Measurements from ENCODE around the gene ZNF438. TPM values are rescaled to one million over a fixed set of nuclear protein-coding genes. Genes with fewer than 3 reads are reported as not detected.

The ZNF438 gene
- total RNA-seq, 1 experiment from 2014 or later = 0.83 TPM

DNA sequence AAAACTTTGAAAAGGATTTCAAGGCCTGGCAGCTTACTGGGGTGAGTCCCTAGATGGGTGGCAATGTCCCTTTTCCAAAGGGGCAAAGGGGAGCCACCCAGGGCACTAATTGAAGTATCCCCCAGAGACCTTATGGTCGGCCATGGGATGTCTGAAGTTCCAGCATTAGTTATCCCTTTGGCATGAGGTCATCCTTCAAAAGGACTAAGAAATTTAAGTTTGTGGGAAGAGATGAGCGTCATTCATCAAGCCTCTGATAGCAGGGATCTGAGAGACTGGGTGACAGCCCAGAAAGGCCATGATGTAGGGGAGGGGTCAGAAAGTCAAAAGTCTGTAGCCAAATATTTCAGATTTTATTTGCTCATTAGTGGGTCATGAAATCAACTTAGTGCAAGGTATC, 195.3 kb downstream of the ZNF438 start:
- H2BK5ac ChIP-seq (ENCODE audit: insufficient read length, low read length) = no peak overlapping the region
- TF ChIP-seq, protein P1, sequence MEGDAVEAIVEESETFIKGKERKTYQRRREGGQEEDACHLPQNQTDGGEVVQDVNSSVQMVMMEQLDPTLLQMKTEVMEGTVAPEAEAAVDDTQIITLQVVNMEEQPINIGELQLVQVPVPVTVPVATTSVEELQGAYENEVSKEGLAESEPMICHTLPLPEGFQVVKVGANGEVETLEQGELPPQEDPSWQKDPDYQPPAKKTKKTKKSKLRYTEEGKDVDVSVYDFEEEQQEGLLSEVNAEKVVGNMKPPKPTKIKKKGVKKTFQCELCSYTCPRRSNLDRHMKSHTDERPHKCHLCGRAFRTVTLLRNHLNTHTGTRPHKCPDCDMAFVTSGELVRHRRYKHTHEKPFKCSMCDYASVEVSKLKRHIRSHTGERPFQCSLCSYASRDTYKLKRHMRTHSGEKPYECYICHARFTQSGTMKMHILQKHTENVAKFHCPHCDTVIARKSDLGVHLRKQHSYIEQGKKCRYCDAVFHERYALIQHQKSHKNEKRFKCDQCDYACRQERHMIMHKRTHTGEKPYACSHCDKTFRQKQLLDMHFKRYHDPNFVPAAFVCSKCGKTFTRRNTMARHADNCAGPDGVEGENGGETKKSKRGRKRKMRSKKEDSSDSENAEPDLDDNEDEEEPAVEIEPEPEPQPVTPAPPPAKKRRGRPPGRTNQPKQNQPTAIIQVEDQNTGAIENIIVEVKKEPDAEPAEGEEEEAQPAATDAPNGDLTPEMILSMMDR (conservative IDR thresholded peaks at IDR 0.05) = no peak
- peaks cover 18 to 21% of the 10 kb centered on the region in 2 experiments for H3K4me1 Mint-ChIP-seq
- H3K27ac Mint-ChIP-seq = no peak overlapping the region
- no peak overlapping the region for H3K14ac ChIP-seq (ENCODE audit: insufficient read depth, low read length)
- H2BK12ac ChIP-seq (ENCODE audit: insufficient read length, low read depth, low read length) = no peak overlapping the region
- no peaks in the 10 kb centered on the region for H4K20me1 ChIP-seq (ENCODE audit: control insufficient read depth, insufficient read depth, insufficient read length)
- H3K79me2 ChIP-seq (ENCODE audit: insufficient read depth, low read length) = no peaks in the 10 kb centered on the region
- DNase-seq = no peak
- H3T11ph ChIP-seq (ENCODE audit: low read length) = no peak overlapping the region
- no peak overlapping the region for H4K8ac ChIP-seq (replicated peaks; ENCODE audit: insufficient read length, low read depth, low read length)
- H2BK20ac ChIP-seq (ENCODE audit: low read depth, low read length, poor library complexity, severe bottlenecking) = no peak overlapping the region
- H2AK5ac ChIP-seq (ENCODE audit: insufficient read length, low read length) = no peak overlapping the region
- H3K4ac ChIP-seq (ENCODE audit: low read depth, low read length) = no peak overlapping the region
- no peak overlapping the region for H3K9ac ChIP-seq (ENCODE audit: extremely low read depth, insufficient read length, low read length)
- no peak overlapping the region for H3K4me3 Mint-ChIP-seq
- 0 out of 5 replicates have a peak, but pooled peaks cover 0 to 3% of the 10 kb centered on the region in 2 experiments for H3K9me3 Mint-ChIP-seq
- H3K18ac ChIP-seq (ENCODE audit: insufficient read length, low read depth, low read length) = no peak overlapping the region
- H3K4me2 ChIP-seq (ENCODE audit: insufficient read depth, insufficient read length, low read length) = no peak overlapping the region
- no peak overlapping the region for H3K56ac ChIP-seq (ENCODE audit: insufficient read length, low read depth, low read length)
- no peaks in the 10 kb centered on the region for H3K9me3 ChIP-seq (ENCODE audit: control insufficient read depth, low read depth, low read length)
- no peak overlapping the region for H4K5ac ChIP-seq (ENCODE audit: insufficient read length, low read depth, low read length)
- H2AFZ ChIP-seq (ENCODE audit: low read length) = no peak overlapping the region
- H2BK120ac ChIP-seq (ENCODE audit: low read depth, low read length, poor library complexity, severe bottlenecking) = no peak overlapping the region
- no peak overlapping the region for H3K27ac ChIP-seq (ENCODE audit: insufficient read length, low read depth, low read length)
- no CpG with 5 or more reads among the region's 2 CpGs for WGBS (ENCODE audit: extremely low coverage, insufficient read length, low lambda C conversion rate)
- H3K27me3 Mint-ChIP-seq (ENCODE audit: low read depth) = peaks cover 7% of the 10 kb centered on the region
- H2BK15ac ChIP-seq (ENCODE audit: low read depth, low read length) = no peak overlapping the region
- no peaks in the 10 kb centered on the region for H3K4me1 ChIP-seq (ENCODE audit: insufficient read depth, low read length)
- no peaks in the 10 kb centered on the region; a peak in 1 of 7 replicates for H3K36me3 Mint-ChIP-seq (ENCODE audit: insufficient read depth in 1 of 3, low read depth in 3 of 3)
- H3K27me3 ChIP-seq (ENCODE audit: insufficient read depth, low read length) = no peaks in the 10 kb centered on the region
- H3K23me2 ChIP-seq (ENCODE audit: insufficient read length, low read depth, low read length, poor library complexity, severe bottlenecking) = no peaks in the 10 kb centered on the region
- no peak overlapping the region for H4K91ac ChIP-seq (ENCODE audit: insufficient read length, low read depth, low read length)
- H3K79me1 ChIP-seq (ENCODE audit: insufficient read depth, low read depth, low read length, poor library complexity, severe bottlenecking) = no peaks in the 10 kb centered on the region
- no peak overlapping the region for H3K23ac ChIP-seq (ENCODE audit: insufficient read length, low read depth, low read length)
